Body of pancreas (tissue), 4 donors: ENCODE measurements around the gene PADI6. TPM values are rescaled to one million over a fixed set of nuclear protein-coding genes. Genes with fewer than 3 reads are reported as not detected.
"Not testable (repeated sequence)": the region's sequence is repeated elsewhere in the genome, so short reads cannot be mapped to it uniquely, and the experiment has no call there.

Experiments
- ATAC-seq: fragments of 150-250 bp; one replicate; pipeline ENCODE4 v1.9.1; 2016
- DNase-seq, 4 donors: peaks; one replicate each; pipeline ENCODE4 v3.0.0-alpha.2; 2019
- H3K27ac ChIP-seq, 4 donors: fragments of 200-600 bp; sonication (generic); 1 replicate in 3 of 4; 2 replicates in 1 of 4; pipeline versions ENCODE4 v1.5.1 to v1.6.1; 2016 to 2019; ENCODE audit warnings: mild to moderate bottlenecking in 1 of 4, mixed read lengths in 1 of 4, moderate library complexity in 1 of 4
- H3K27me3 ChIP-seq, 2 donors: fragments of 200-600 bp; sonication (generic); one replicate each; pipeline ENCODE4 v1.6.0; 2016; ENCODE audit warnings: mild to moderate bottlenecking in 1 of 2
- H3K36me3 ChIP-seq, 2 donors: fragments of 200-600 bp; sonication (generic); replicated peaks in 1 of 2; 2 replicates each; pipeline ENCODE4 v1.5.1; 2016; ENCODE audit warnings: low read depth in 2 of 2; ENCODE audit not compliant: insufficient read depth in 1 of 2
- H3K4me1 ChIP-seq: fragments of 200-600 bp; sonication (generic); one replicate; pipeline ENCODE4 v1.6.0; 2016
- H3K4me3 ChIP-seq, 2 donors: fragments of 200-600 bp; sonication (generic); 1 replicate in 1 of 2; 2 replicates in 1 of 2; pipeline ENCODE4 v1.5.1; 2016 to 2019
- H3K9me3 ChIP-seq, 3 donors: fragments of 200-600 bp; sonication (generic); 1 replicate in 2 of 3; 2 replicates in 1 of 3; pipeline ENCODE4 v1.5.1; 2016
- POLR2A ChIP-seq, 3 donors: fragments of 450-650 bp; IDR thresholded peaks; one replicate each; pipeline ENCODE4 v1.6.1; 2016; ENCODE audit warnings: antibody characterized with exemption in 3 of 3, mild to moderate bottlenecking in 2 of 3
- WGBS, 2 donors: methylation state at CpG; one replicate each; pipeline ENCODE4 v1.1.5; 2017; 5-methylcytosine and 5-hydroxymethylcytosine counted together
- intact Hi-C: fragments of 100-400 bp; cut with DNase I; formaldehyde crosslinking; loops from one replicate; pipeline ENCODE4 v1.15.1; 2023
- total RNA-seq, 2 donors: library from RNA; depleted of rRNA; stranded (reverse); fragments of >200 nt; gene quantifications; one replicate each; pipeline ENCODE4 v1.1.0, GENCODE V29; 2016
- TF ChIP-seq, protein P1 (sequence below), 7 experiments: fragments of 450-650 bp in 4 of 7; fragments of 200-600 bp in 3 of 7; sonication (generic) in 3 of 7; IDR thresholded peaks; one replicate each; pipeline ENCODE4 v1.5.1; 2016 to 2019; ENCODE audit warnings: antibody characterized with exemption in 7 of 7

PADI6 gene
- total RNA-seq, 2 donors from 2014 or later, result not detected

DNA sequence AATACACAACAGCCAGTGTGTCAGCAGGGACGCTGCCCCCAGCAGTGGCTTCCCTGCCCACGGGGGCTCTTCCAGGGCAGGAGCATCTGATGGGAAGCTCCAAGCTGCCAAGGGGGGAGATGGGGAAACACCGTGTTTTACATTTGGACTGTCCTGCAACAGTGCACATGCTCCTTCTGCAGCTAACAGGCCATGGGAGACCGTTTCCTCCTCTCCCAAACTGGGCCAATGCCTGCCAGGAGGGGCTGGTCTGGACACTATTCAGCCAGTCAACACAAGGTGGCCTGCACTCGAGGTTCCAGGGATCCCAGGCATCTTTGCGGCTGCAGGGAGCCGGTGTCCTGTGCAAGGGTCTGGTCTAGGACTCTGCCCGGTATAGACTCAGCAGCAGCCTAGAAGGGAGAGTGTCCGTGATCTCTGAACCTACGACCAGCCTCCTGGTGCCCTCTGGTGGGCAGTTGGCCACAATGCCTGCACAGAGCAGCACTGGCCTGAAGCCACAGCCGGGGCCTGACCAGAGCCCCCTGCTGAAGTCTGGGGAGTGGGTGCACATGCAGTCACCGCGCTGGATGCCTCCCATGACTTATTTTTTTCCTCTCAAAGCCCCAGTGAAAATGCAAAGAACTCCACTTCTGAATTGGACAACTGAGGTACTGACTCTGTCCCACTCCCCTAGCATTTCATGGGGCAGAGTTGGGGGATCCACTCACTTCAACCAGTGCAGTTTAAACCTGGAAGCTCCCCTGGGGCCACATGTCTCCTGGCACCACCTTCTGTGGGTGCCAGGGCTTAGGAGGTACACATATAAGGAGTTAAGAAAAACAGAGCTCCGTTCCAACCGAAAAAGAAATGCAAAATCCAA lies 34.1 kb downstream of the PADI6 start:
- intact Hi-C loops, result no loop called here
- H3K27ac ChIP-seq, result no peak overlapping the region
- TF ChIP-seq, protein P1, sequence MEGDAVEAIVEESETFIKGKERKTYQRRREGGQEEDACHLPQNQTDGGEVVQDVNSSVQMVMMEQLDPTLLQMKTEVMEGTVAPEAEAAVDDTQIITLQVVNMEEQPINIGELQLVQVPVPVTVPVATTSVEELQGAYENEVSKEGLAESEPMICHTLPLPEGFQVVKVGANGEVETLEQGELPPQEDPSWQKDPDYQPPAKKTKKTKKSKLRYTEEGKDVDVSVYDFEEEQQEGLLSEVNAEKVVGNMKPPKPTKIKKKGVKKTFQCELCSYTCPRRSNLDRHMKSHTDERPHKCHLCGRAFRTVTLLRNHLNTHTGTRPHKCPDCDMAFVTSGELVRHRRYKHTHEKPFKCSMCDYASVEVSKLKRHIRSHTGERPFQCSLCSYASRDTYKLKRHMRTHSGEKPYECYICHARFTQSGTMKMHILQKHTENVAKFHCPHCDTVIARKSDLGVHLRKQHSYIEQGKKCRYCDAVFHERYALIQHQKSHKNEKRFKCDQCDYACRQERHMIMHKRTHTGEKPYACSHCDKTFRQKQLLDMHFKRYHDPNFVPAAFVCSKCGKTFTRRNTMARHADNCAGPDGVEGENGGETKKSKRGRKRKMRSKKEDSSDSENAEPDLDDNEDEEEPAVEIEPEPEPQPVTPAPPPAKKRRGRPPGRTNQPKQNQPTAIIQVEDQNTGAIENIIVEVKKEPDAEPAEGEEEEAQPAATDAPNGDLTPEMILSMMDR (IDR thresholded peaks at IDR 0.05), result peak; percentile 21 to 69 (median 64)
- TF ChIP-seq POLR2A (IDR thresholded peaks at IDR 0.05), result no peak

DNA sequence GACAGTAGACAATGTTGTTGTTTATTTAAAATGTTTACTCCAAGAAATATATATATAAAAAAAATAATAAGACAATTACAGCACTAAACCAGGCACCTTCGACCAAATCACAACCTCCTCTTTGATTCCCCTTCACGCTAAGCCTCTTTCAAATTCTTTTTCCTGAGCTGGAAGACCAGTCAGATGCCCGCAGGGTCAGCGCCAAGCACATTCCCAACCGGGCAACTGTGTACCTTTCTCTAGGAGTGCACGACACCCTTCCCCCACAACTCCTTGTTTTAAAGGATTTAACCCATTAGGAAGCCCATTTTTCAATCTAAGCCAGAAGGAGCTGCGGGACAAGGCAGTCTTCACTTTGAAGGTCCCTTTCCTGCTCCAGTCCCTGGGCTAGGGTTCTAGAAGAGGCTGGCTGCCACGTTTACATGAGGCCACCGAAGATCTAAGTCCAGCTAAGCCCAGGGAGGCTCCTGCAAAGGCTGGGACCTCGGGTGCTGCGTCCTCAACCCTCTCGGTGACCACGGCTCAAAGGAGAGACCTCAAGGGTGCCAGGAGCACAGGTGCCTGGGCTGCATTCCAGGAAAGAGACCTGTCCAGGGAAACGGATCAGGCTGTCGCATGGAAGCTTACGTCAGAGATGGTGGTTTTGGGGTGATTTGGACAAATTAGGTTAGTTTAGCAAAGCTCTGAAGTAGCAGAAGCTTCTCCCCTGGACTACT lies 34.9 kb downstream of the PADI6 start:
- H3K36me3 ChIP-seq, result peaks cover 0 to 11% of the 10 kb centered on the region in 2 donors
- not testable (repeated sequence) for H3K27me3 ChIP-seq, ATAC-seq

More for the DNA sequence above, 34.1 kb downstream of the PADI6 start:
- H3K36me3 ChIP-seq, result peaks cover 0 to 7% of the 10 kb centered on the region in 2 donors
- ATAC-seq (peak; percentile 80), DNase-seq (peak; percentile 61 to 70 (median 63))
- no peaks in the 10 kb centered on the region for H3K4me1 ChIP-seq
- H3K4me3 ChIP-seq, result no peak overlapping the region
- 43 to 45% methylated on average over 6 to 14 of the region's 15 CpGs for WGBS, 2 donors
- no peaks in the 10 kb centered on the region for H3K9me3 ChIP-seq
- H3K27me3 ChIP-seq, result no peaks in the 10 kb centered on the region

DNA sequence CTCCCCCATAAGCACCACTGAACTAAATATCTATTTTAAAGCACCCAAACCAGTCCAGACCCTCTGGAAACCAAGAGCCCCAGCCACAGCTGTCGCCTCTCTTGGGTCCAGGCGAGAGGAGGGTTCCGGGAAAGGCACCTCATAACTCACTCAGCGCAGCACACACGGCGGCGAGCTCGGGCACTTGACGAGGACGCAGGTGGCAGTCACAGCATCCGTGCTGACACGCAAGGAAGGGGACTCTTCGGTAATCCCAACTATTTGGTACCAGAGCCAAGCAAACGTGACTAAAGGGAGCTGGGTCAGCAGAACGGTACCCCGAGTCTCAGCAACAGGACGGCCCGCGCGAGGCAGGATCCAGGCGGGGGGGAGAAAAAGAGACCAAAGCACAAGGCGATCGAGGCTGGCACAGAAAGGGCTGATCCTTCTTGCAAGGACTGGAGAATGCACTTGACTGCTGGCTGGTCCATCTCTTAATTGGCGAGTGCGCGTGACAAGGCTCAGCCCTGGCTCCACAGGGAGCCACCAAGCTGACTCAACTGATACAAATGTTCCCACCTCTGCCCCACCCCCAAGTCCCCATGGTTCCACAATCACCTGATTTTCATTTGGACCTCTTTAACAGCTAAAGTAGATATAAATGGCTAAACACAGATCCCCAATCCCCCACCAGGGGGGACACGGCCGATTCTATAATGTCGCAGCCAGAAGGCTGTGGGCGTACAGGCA lies 36.0 kb downstream of the PADI6 start:
- H3K27me3 ChIP-seq, H3K27ac ChIP-seq, DNase-seq, intact Hi-C loops, H3K4me1 ChIP-seq, ATAC-seq, H3K9me3 ChIP-seq, H3K4me3 ChIP-seq: not testable (repeated sequence)
- WGBS, 2 donors, result 91 to 93% methylated on average over 19 to 30 of the region's 30 CpGs
- H3K36me3 ChIP-seq, result peaks cover 0 to 19% of the 10 kb centered on the region in 2 donors

More for the DNA sequence above, 34.9 kb downstream of the PADI6 start:
- 50 to 70% methylated on average over 14 to 16 of the region's 16 CpGs for WGBS, 2 donors
- H3K9me3 ChIP-seq, H3K4me3 ChIP-seq, intact Hi-C loops, H3K27ac ChIP-seq, H3K4me1 ChIP-seq: not testable (repeated sequence)
- peak in 1 of 4 donors; percentile 20 for DNase-seq

- TF ChIP-seq POLR2A (IDR thresholded peaks at IDR 0.05), result no peak
- TF ChIP-seq, protein P1 (IDR thresholded peaks at IDR 0.05), result no peak
- Histone ChIP-seq H3K27me3 (no peaks in the 10 kb centered on the region), H3K4me3 (no peak overlapping the region), H3K9me3 (no peaks in the 10 kb centered on the region), H3K27ac (no peak overlapping the region), H3K4me1 (no peaks in the 10 kb centered on the region), H3K36me3 (peaks cover 0 to 28% of the 10 kb centered on the region in 2 donors)
- DNase-seq (peak in 3 of 4 donors; percentile 25 to 45 (median 25)), ATAC-seq (no peak)
- intact Hi-C loops, result no loop called here
- WGBS, 2 donors, result 83% methylated on average over 10 of the region's 10 CpGs; no CpG with 5 or more reads in 1 of the 2 donors
These were observed 37.4 kb downstream of the PADI6 start for GRCh38 chr1:17409391-17409811.

GRCh38 chr1:17412093-17412870 lies 40.3 kb downstream of the PADI6 start:
- peaks cover 0 to 45% of the 10 kb centered on the region in 2 donors for H3K36me3 ChIP-seq
- TF ChIP-seq POLR2A (IDR thresholded peaks at IDR 0.05), result no peak
- TF ChIP-seq, protein P1 (IDR thresholded peaks at IDR 0.05), result no peak
- H3K4me3 ChIP-seq, result no peak overlapping the region
- 82 to 89% methylated on average over 13 to 16 of the region's 16 CpGs for WGBS, 2 donors
- ATAC-seq, result no peak
- DNase-seq, result no peak
- H3K4me1 ChIP-seq, result no peaks in the 10 kb centered on the region
- intact Hi-C loops, result no loop called here
- no peaks in the 10 kb centered on the region for H3K9me3 ChIP-seq
- H3K27ac ChIP-seq, result no peak overlapping the region
- H3K27me3 ChIP-seq, result no peaks in the 10 kb centered on the region
